HL-60/S4 treated with retinoic acid at 250 ng/mL for 4 days and 3 days (cell line): Measurements from ENCODE around the gene FIGNL1.

Experiments used
- in situ Hi-C: fragments of 300-500 bp; cut with MboI; formaldehyde crosslinking; loops from 2 replicates; pipeline ENCODE4 v1.7.0; 2022; ENCODE audit warnings: low sequenced_read_pairs

Gene FIGNL1

GRCh38 chr7:50436133-50436806 lies 13.9 kb downstream of the FIGNL1 start:
- in situ Hi-C loops = no loop called here

- in situ Hi-C loops = no loop called here
These were observed 18.3 kb downstream of the FIGNL1 start for GRCh38 chr7:50431722-50432305.

GRCh38 chr7:50431316-50431715 lies 18.8 kb downstream of the FIGNL1 start:
- in situ Hi-C loops = no loop called here

GRCh38 chr7:50428911-50429310 lies 21.2 kb downstream of the FIGNL1 start:
- in situ Hi-C loops = no loop called here

- in situ Hi-C loops = no loop called here
These were observed 22.6 kb downstream of the FIGNL1 start for GRCh38 chr7:50427518-50427917.

GRCh38 chr7:50426280-50427045 lies 23.7 kb downstream of the FIGNL1 start:
- in situ Hi-C loops = no loop called here

- in situ Hi-C loops = no loop called here
These were observed 24.8 kb downstream of the FIGNL1 start for GRCh38 chr7:50425318-50425717.

- in situ Hi-C loops = no loop called here
These were observed 26.3 kb downstream of the FIGNL1 start for GRCh38 chr7:50423860-50424259.

GRCh38 chr7:50422858-50423257 lies 27.3 kb downstream of the FIGNL1 start:
- in situ Hi-C loops = no loop called here

- in situ Hi-C loops = no loop called here
These were observed 29.1 kb downstream of the FIGNL1 start for GRCh38 chr7:50421043-50421442.

- in situ Hi-C loops = no loop called here
These were observed 31.4 kb downstream of the FIGNL1 start for GRCh38 chr7:50418526-50419290.

- in situ Hi-C loops = no loop called here
These were observed 32.0 kb downstream of the FIGNL1 start for GRCh38 chr7:50418086-50418515.

GRCh38 chr7:50416527-50417182 lies 33.5 kb downstream of the FIGNL1 start:
- in situ Hi-C loops = no loop called here

GRCh38 chr7:50415844-50416364 lies 34.2 kb downstream of the FIGNL1 start:
- in situ Hi-C loops = no loop called here

- in situ Hi-C loops = no loop called here
These were observed 36.6 kb downstream of the FIGNL1 start for GRCh38 chr7:50413561-50413960.

- in situ Hi-C loops = no loop called here
These were observed 37.2 kb downstream of the FIGNL1 start for GRCh38 chr7:50412973-50413372.

- in situ Hi-C loops = no loop called here
These were observed 38.8 kb downstream of the FIGNL1 start for GRCh38 chr7:50411332-50411731.

- in situ Hi-C loops = no loop called here
These were observed 40.0 kb downstream of the FIGNL1 start for GRCh38 chr7:50409856-50410745.

GRCh38 chr7:50406935-50407334 lies 43.2 kb downstream of the FIGNL1 start:
- in situ Hi-C loops = no loop called here

- in situ Hi-C loops = no loop called here
These were observed 44.9 kb downstream of the FIGNL1 start for GRCh38 chr7:50405221-50405620.
